ENCODE measurements around the gene IL5RA. TPM values are rescaled to one million over a fixed set of nuclear protein-coding genes. Genes with fewer than 3 reads are reported as not detected.

IL5RA gene
- total and polyA plus RNA-seq, 11 donors, result 0.03 to 1.0 (median 0.27) TPM; not detected in 5

DNA sequence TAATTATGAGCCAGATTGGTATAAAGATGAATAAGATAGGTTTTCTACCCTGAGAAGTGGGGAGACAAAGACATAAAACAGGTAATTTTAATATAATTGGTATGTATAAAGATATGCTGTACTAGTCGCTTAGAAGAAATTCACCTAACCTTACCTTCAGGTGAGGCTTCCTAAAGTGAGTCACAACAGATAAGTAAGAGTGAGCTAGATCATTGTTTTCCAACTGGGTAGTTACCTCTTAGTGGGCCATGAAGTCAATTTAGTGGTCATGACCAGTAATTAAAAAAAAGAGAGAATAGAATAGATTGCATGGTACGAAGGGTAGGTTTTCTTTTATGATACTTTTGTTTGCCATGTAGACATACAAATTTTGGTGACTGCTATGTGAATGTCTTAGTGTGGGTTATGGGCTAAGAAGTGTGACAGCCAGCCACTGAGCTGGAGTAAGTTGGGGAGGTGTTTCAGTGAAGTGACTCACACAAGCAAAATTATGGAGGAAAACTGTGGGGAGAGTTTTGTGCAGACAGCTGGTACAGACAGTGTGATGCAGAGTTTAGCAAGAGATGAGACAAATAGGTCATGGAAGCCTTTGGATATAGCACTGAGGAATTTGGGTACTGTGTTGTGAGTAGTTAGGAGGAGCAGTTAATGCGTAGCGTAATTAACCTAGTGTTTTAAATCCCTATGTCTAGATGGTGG lies 24.7 kb upstream of the IL5RA start:
- Histone ChIP-seq H3K4me3 (no peak overlapping the region), H3K4me1 (peaks cover 0 to 9% (median 0%) of the 10 kb centered on the region in 12 donors), H3K9me3 (no peaks in the 10 kb centered on the region), H3K27me3 (no peaks in the 10 kb centered on the region), H3K36me3 (peaks cover 0 to 68% (median 46%) of the 10 kb centered on the region in 9 donors), H3K27ac (no peak overlapping the region)
- intact Hi-C loops (cut with DNase I), result no loop called here
- ATAC-seq (no peak), DNase-seq (no peak)
- 96 to 99% (median 97%) methylated on average over 4 of the region's 4 CpGs for WGBS, 4 donors
- TF ChIP-seq POLR2A (IDR thresholded peaks at IDR 0.05), result no peak
- TF ChIP-seq, protein P1, sequence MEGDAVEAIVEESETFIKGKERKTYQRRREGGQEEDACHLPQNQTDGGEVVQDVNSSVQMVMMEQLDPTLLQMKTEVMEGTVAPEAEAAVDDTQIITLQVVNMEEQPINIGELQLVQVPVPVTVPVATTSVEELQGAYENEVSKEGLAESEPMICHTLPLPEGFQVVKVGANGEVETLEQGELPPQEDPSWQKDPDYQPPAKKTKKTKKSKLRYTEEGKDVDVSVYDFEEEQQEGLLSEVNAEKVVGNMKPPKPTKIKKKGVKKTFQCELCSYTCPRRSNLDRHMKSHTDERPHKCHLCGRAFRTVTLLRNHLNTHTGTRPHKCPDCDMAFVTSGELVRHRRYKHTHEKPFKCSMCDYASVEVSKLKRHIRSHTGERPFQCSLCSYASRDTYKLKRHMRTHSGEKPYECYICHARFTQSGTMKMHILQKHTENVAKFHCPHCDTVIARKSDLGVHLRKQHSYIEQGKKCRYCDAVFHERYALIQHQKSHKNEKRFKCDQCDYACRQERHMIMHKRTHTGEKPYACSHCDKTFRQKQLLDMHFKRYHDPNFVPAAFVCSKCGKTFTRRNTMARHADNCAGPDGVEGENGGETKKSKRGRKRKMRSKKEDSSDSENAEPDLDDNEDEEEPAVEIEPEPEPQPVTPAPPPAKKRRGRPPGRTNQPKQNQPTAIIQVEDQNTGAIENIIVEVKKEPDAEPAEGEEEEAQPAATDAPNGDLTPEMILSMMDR (IDR thresholded peaks at IDR 0.05), result no peak

GRCh38 chr3:3133500-3133899 lies 23.3 kb upstream of the IL5RA start:
- H3K4me3 ChIP-seq, result no peak overlapping the region
- DNase-seq (no peak), ATAC-seq (no peak)
- WGBS, 4 donors, result 70 to 71% (median 71%) methylated on average over 6 of the region's 6 CpGs
- H3K36me3 ChIP-seq, result peaks cover 4 to 66% (median 42%) of the 10 kb centered on the region in 9 donors
- H3K27me3 ChIP-seq, result no peaks in the 10 kb centered on the region
- no peaks in the 10 kb centered on the region for H3K9me3 ChIP-seq
- TF ChIP-seq, protein P1 (IDR thresholded peaks at IDR 0.05), result no peak
- no peak for TF ChIP-seq POLR2A (IDR thresholded peaks at IDR 0.05)
- H3K4me1 ChIP-seq, result peaks cover 0 to 20% (median 0%) of the 10 kb centered on the region in 12 donors
- H3K27ac ChIP-seq, result no peak overlapping the region
- intact Hi-C loops (cut with DNase I), result no loop called here

DNA sequence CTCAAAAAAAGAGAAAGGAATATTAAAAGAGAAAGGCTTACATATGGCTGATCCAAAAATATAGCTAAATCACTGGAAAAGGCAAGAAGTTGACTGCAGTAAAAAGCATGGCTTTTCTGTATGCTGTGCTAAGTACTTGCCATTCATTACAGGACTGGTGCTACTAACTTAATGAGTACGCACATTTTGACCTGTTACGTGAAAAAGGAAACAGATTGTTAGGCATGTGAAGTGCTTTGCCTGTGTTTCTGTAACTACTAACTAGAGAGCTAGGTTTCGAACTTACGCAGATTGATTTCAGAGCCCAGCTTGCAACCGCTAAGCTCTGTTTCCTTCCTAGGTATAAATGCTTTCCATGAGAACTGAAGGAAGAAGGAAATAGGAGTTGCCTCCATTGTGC lies 19.4 kb upstream of the IL5RA start:
- ATAC-seq (no peak), DNase-seq (no peak)
- intact Hi-C loops (cut with DNase I), result loop anchor here in 2 of 10 donors (5.0 kb wide), 2 partner anchors 43 to 48 kb away; partner anchors contain the start of gene CRBN (in 1 of the 2)
- WGBS, 4 donors, result 64 to 71% (median 68%) methylated on average over 5 of the region's 5 CpGs
- no peaks in the 10 kb centered on the region for H3K9me3 ChIP-seq
- peaks cover 4 to 43% (median 35%) of the 10 kb centered on the region in 9 donors for H3K36me3 ChIP-seq
- TF ChIP-seq POLR2A (IDR thresholded peaks at IDR 0.05), result no peak
- TF ChIP-seq, protein P1 (IDR thresholded peaks at IDR 0.05), result no peak
- no peak overlapping the region for H3K4me3 ChIP-seq
- peaks cover 0 to 38% (median 15%) of the 10 kb centered on the region in 12 donors for H3K4me1 ChIP-seq
- no peaks in the 10 kb centered on the region for H3K27me3 ChIP-seq
- no peak overlapping the region for H3K27ac ChIP-seq

- ATAC-seq (no peak), DNase-seq (no peak)
- peak overlapping the region; percentile 2 to 98 (median 92) for H3K27ac ChIP-seq
- H3K4me3 ChIP-seq, result peak overlapping the region; percentile 47 to 98 (median 88)
- peaks cover 0 to 34% (median 15%) of the 10 kb centered on the region in 12 donors for H3K4me1 ChIP-seq
- no peaks in the 10 kb centered on the region for H3K27me3 ChIP-seq
- intact Hi-C loops (cut with DNase I), result loop anchor here in 6 of 10 donors (2.0 to 5.0 kb wide), 3 partner anchors 45 to 51 kb away; partner anchors contain the start of gene CRBN (in 5 of the 6)
- H3K9me3 ChIP-seq, result no peaks in the 10 kb centered on the region
- 40 to 46% (median 41%) methylated on average over 20 of the region's 20 CpGs for WGBS, 4 donors
- peaks cover 4 to 28% (median 26%) of the 10 kb centered on the region in 9 donors for H3K36me3 ChIP-seq
- TF ChIP-seq POLR2A (IDR thresholded peaks at IDR 0.05), result no peak
- TF ChIP-seq, protein P1 (IDR thresholded peaks at IDR 0.05), result no peak
Measured at GRCh38 chr3:3127432-3128010, 17.3 kb upstream of the IL5RA start.
